HL-60 (cell line): Measurements from ENCODE around the gene ZCCHC3.

ENCODE experiments used
- CTCF ChIP-seq: IDR thresholded peaks from one replicate; pipeline ENCODE4 v1.5.1; 2011; ENCODE audit warnings: low read length, control low read depth, inconsistent platforms; ENCODE audit not compliant: insufficient read depth
- GABPA ChIP-seq: IDR thresholded peaks from 2 replicates; pipeline ENCODE4 v1.6.1; 2012; ENCODE audit warnings: low read depth

GRCh38 chr20:347640-348484 lies 50.5 kb downstream of the ZCCHC3 start:
- no peak for TF ChIP-seq CTCF
- TF ChIP-seq GABPA, result no peak
